ENCODE data around the gene MAN1C1. TPM values are rescaled to one million over a fixed set of nuclear protein-coding genes. Genes with fewer than 3 reads are reported as not detected.

The MAN1C1 gene
- total RNA-seq, 1 experiment from 2014 or later, result 1.2 TPM

- Histone ChIP-seq H3K9ac (ENCODE audit: low read length) (no peak overlapping the region), H3K4me2 (ENCODE audit: low read length) (no peak overlapping the region), H3K9me3 (ENCODE audit: control insufficient read depth in 1 of 2, insufficient read depth in 1 of 2, low read depth in 1 of 2, low read length in 2 of 2) (no peaks in the 10 kb centered on the region), H4K20me1 (ENCODE audit: insufficient read depth) (no peaks in the 10 kb centered on the region), H3K9me2 (ENCODE audit: insufficient read depth) (no peaks in the 10 kb centered on the region), H3K27ac (ENCODE audit: low read depth, low read length) (no peak overlapping the region; the same call in 1 of the 2 replicates), H2AFZ (ENCODE audit: low read depth, low read length, poor library complexity, severe bottlenecking) (no peak overlapping the region), H3K36me3 (ENCODE audit: control insufficient read depth in 1 of 2, insufficient read depth in 2 of 2, low read length in 2 of 2) (no peaks in the 10 kb centered on the region; a peak in 1 of 4 replicates), H3K4me3 (replicated peaks in 1 of 2; ENCODE audit: low read depth in 1 of 2, low read length in 2 of 2) (no peak overlapping the region), H3K27me3 (ENCODE audit: insufficient read depth, low read length) (no peaks in the 10 kb centered on the region), H3K79me2 (ENCODE audit: insufficient read depth, low read length) (no peaks in the 10 kb centered on the region), H3K4me1 (ENCODE audit: control insufficient read depth in 1 of 2, insufficient read depth in 2 of 2, low read length in 2 of 2) (peaks cover 0 to 4% of the 10 kb centered on the region in 2 experiments; a peak in 1 of 4 replicates)
- intact Hi-C loops (cut with micrococcal nuclease), result loop anchor here (10.0 kb wide), 1 partner anchor 557 kb away; no protein-coding TSS in a partner anchor
- RAD21 ChIA-PET (ENCODE audit: low non-redundant PET in 1 of 2, low total read pairs in 2 of 2, uncharacterized antibody in 2 of 2, unreplicated experiment in 2 of 2), result interaction anchor here in 1 of 2 experiments (1.0 to 1.4 kb wide), 2 partner anchors 203 to 308 kb away, joined by 3 read pairs; no protein-coding TSS in a partner anchor
- CTCF ChIA-PET, result interaction anchor here (1.0 to 2.1 kb wide), 5 partner anchors 11 to 963 kb away, joined by 3 to 11 read pairs (median 7); partner anchors contain the start of gene SELENON
- no peak for ATAC-seq
- TF ChIP-seq RAD21 (IDR thresholded peaks at IDR 0.05; ENCODE audit: low read depth) (no peak), ZNF274 (IDR thresholded peaks at IDR 0.05; ENCODE audit: low read depth, low read length) (no peak), CBX3 (IDR thresholded peaks at IDR 0.05; ENCODE audit: low read depth) (no peak), POLR2AphosphoS5 (IDR thresholded peaks at IDR 0.05; ENCODE audit: low read depth, low read length) (no peak), EGR1 (IDR thresholded peaks at IDR 0.05; ENCODE audit: low read depth) (no peak), ZFX (IDR thresholded peaks at IDR 0.05) (no peak), POLR2A (IDR thresholded peaks at IDR 0.05; ENCODE audit: borderline replicate concordance, extremely low read depth, insufficient read depth, insufficient read length) (no peak), CTCF (IDR thresholded peaks at IDR 0.05 in 2 of 3, conservative IDR thresholded peaks at IDR 0.05 in 1 of 3; ENCODE audit: borderline replicate concordance in 1 of 3, insufficient read depth in 1 of 3, low read depth in 2 of 3, low read length in 2 of 3) (no peak), EZH2phosphoT487 (IDR thresholded peaks at IDR 0.05; ENCODE audit: borderline replicate concordance) (no peak), REST (IDR thresholded peaks at IDR 0.05; ENCODE audit: low read depth) (no peak)
- no peak for DNase-seq (ENCODE audit: low read depth, low spot score)
- BruUV-seq (replicated peaks), result no TSS peak
- POLR2A ChIA-PET, result interaction anchor here (1.2 kb wide), 1 partner anchor 80 kb away, joined by 3 read pairs; no protein-coding TSS in a partner anchor
Observed at GRCh38 chr1:25811384-25812082, 194.9 kb downstream of the MAN1C1 start.

Data from HCT116 (cell line).